AG09319 (cell line): Measurements from ENCODE around the gene WNT2.
"Not testable (repeated sequence)": the region's sequence is repeated elsewhere in the genome, so short reads cannot be mapped to it uniquely, and the experiment has no call there.

Experiments used
- DNase-seq: peaks from one replicate; pipeline ENCODE4 v3.0.0-alpha.2; 2010; ENCODE audit warnings: low read depth; ENCODE audit errors: extremely low read depth
- TF ChIP-seq, protein P1 (sequence below): IDR thresholded peaks from 2 replicates; pipeline ENCODE4 v1.5.1; 2011; ENCODE audit warnings: low read depth, mild to moderate bottlenecking, inconsistent platforms, low read length, moderate library complexity

The WNT2 gene

DNA sequence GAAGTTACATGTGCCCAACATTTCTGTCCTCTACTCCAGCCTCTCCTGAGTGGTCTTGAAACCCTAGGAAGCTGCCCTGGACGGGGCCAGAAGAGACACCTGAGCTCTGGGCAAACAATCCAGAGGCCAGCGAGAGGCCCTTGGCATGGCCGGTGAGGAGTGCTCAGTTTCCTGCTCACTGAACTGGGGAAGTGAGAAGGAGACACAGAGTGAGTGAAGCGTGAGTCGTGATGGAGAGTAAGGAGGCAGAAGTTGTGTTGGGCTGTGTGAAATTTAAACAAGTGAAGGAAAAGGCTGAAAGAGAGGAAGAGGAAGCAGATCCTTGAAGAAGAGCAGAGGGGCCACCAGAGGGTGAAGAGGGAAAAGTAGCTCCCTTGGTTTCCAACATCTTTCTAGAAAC is 73.2 kb downstream of the WNT2 start:
- TF ChIP-seq, protein P1, sequence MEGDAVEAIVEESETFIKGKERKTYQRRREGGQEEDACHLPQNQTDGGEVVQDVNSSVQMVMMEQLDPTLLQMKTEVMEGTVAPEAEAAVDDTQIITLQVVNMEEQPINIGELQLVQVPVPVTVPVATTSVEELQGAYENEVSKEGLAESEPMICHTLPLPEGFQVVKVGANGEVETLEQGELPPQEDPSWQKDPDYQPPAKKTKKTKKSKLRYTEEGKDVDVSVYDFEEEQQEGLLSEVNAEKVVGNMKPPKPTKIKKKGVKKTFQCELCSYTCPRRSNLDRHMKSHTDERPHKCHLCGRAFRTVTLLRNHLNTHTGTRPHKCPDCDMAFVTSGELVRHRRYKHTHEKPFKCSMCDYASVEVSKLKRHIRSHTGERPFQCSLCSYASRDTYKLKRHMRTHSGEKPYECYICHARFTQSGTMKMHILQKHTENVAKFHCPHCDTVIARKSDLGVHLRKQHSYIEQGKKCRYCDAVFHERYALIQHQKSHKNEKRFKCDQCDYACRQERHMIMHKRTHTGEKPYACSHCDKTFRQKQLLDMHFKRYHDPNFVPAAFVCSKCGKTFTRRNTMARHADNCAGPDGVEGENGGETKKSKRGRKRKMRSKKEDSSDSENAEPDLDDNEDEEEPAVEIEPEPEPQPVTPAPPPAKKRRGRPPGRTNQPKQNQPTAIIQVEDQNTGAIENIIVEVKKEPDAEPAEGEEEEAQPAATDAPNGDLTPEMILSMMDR, result no peak
- DNase-seq, result no peak

DNA sequence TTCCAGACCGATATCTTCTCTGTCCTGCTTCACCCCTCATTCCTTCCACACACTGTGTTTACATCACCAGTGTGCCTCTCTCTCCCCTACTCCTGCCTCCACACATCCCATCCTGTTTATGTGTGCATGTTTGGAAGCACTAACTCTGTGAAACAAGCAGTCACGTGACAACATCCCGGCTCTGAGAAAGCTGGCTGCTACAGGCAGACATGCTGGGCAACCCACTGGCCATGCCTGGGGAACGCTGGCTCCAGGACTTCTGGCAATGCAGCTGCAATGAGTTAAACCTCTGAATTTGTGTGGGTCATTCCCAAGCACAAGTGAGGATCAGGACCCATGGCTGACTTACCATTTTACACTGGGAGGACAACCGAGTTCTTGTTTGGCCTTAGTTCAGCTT is 74.0 kb downstream of the WNT2 start:
- TF ChIP-seq, protein P1, result no peak
- no peak for DNase-seq

GRCh38 chr7:117247809-117248208 is 75.0 kb downstream of the WNT2 start:
- TF ChIP-seq, protein P1, result no peak
- no peak for DNase-seq

DNA sequence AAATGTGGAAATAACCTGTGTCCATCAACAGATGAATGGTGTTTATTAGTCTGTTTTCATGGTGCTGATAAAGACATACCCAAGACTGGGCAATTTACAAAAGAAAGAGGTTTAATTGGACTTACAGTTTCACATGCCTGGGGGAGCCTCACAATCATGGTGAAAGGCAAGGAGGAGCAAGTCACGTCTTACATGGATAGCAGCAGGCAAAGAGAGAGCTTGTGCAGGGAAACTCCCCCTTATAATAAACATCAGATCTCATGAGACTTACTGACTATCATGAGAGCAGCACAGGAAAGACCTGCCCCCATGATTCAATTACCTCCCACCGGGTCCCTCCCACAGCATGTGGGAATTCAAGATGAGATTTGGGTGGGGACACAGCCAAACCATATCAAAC is 77.2 kb downstream of the WNT2 start:
- not testable (repeated sequence) for DNase-seq

- TF ChIP-seq, protein P1, result no peak
- no peak for DNase-seq
Observed at GRCh38 chr7:117243390-117243789, 79.5 kb downstream of the WNT2 start.

- TF ChIP-seq, protein P1, result no peak
- DNase-seq, result no peak
Observed at GRCh38 chr7:117241088-117241487, 81.8 kb downstream of the WNT2 start.

DNA sequence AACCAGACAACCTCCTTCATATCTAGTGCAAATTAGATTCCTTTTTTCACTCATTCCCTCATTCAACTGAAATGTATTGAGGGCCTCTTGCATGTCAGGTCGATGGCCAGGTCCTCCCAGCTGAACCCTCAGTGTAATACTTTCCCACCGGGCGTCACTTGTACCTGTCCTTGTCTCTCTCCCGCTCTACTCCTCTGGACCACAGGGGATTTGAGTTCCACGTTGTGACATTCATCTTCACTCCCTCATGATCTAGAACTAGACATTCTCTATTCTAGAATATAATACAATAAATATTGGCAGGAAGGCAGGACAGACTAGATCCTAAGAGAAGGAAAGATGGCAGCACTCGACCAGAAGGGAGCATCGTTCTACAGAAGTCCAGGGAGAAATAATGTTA is 83.9 kb downstream of the WNT2 start:
- DNase-seq, result no peak
- TF ChIP-seq, protein P1, result no peak

DNA sequence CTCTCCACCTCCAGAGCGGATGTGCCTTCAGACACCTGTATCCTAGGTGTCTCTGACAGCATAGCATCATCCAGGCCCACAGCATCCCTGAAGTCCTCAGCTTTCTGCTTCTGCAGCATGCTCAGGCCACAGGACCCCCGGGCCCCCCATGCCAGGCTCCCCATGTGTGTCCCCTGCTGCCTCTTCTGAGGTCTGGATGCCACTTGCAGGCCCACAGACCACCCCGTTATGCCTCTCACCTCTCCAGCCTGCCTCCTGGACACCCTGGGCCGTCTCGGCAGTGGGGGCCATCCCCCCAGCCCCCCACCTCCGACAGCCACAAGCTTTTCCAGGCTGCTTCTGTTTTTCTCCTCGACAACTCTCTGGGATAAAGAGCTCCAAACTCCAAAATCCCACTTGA is 84.4 kb downstream of the WNT2 start:
- DNase-seq, result no peak
- TF ChIP-seq, protein P1, result no peak
